Smooth muscle cell (in vitro differentiated cells): ENCODE results near the gene CCDC92B. TPM values are rescaled to one million over a fixed set of nuclear protein-coding genes. Genes with fewer than 3 reads are reported as not detected.

Experiments used
- DNase-seq: peaks from one replicate; lab custom pipeline; 2025; ENCODE audit not compliant: unreplicated experiment; lab: John Stamatoyannopoulos, UW
- H2AFZ ChIP-seq: fragments of 200-600 bp; sonication (generic); 2 replicates; pipeline ENCODE4 v1.6.0; 2016; ENCODE audit warnings: antibody characterized with exemption, low read depth, mild to moderate bottlenecking
- H3F3A ChIP-seq: fragments of 200-600 bp; sonication (generic); 2 replicates; pipeline ENCODE4 v1.6.0; 2017; ENCODE audit warnings: antibody characterized with exemption, low read depth
- H3K27ac ChIP-seq: fragments of 200-600 bp; sonication (generic); 2 replicates; pipeline ENCODE4 v1.5.1; 2016; ENCODE audit warnings: low read depth, mild to moderate bottlenecking
- H3K27me3 ChIP-seq: fragments of 200-600 bp; sonication (generic); 2 replicates; pipeline ENCODE4 v1.6.1; 2016; ENCODE audit warnings: low read depth, mild to moderate bottlenecking
- H3K36me3 ChIP-seq: fragments of 200-600 bp; sonication (generic); 2 replicates; pipeline ENCODE4 v1.5.1; 2016; ENCODE audit warnings: low read depth
- H3K4me1 ChIP-seq: fragments of 200-600 bp; sonication (generic); 2 replicates; pipeline ENCODE4 v1.5.1; 2016; ENCODE audit warnings: low read depth
- H3K4me2 ChIP-seq: fragments of 200-600 bp; sonication (generic); 2 replicates; pipeline ENCODE4 v1.6.0; 2016; ENCODE audit warnings: mild to moderate bottlenecking
- H3K4me3 ChIP-seq: fragments of 200-600 bp; sonication (generic); 2 replicates; pipeline ENCODE4 v1.5.1; 2016; ENCODE audit warnings: mild to moderate bottlenecking
- H3K79me2 ChIP-seq: fragments of 200-600 bp; sonication (generic); 2 replicates; pipeline ENCODE4 v1.6.0; 2016; ENCODE audit warnings: low read depth, mild to moderate bottlenecking
- H3K9ac ChIP-seq: fragments of 200-600 bp; sonication (generic); 2 replicates; pipeline ENCODE4 v1.6.0; 2016; ENCODE audit warnings: low read depth
- H3K9me3 ChIP-seq: fragments of 200-600 bp; sonication (generic); replicated peaks from 2 replicates; pipeline ENCODE4 v1.5.1; 2016; ENCODE audit warnings: low read depth
- H4K20me1 ChIP-seq: fragments of 200-600 bp; sonication (generic); 2 replicates; pipeline ENCODE4 v1.6.0; 2016; ENCODE audit warnings: low read depth
- CTCF ChIP-seq: fragments of 200-600 bp; sonication (generic); IDR thresholded peaks from 2 replicates; pipeline ENCODE4 v1.5.1; 2017; ENCODE audit warnings: borderline replicate concordance, mild to moderate bottlenecking, antibody characterized with exemption; ENCODE audit not compliant: insufficient read depth, poor library complexity, severe bottlenecking
- WGBS: methylation state at CpG from one replicate; pipeline ENCODE4 v1.1.7; 2016; ENCODE audit warnings: low lambda C conversion rate; 5-methylcytosine and 5-hydroxymethylcytosine counted together
- polyA plus RNA-seq: library from polyadenylated mRNA; unstranded; fragments of >200 nt; fragmentation: Nextera tagmentation; extraction: Ambion mirVana; gene quantifications from 2 replicates; pipeline ENCODE4 v1.2.1, GENCODE V29; 2016
- total RNA-seq: library from RNA; depleted of rRNA; stranded (reverse); fragments of >200 nt; gene quantifications from 2 replicates; pipeline ENCODE4 v1.2.3, GENCODE V29; 2014

Gene CCDC92B
- total and polyA plus RNA-seq, 2 experiments from 2014 or later, result not detected

DNA sequence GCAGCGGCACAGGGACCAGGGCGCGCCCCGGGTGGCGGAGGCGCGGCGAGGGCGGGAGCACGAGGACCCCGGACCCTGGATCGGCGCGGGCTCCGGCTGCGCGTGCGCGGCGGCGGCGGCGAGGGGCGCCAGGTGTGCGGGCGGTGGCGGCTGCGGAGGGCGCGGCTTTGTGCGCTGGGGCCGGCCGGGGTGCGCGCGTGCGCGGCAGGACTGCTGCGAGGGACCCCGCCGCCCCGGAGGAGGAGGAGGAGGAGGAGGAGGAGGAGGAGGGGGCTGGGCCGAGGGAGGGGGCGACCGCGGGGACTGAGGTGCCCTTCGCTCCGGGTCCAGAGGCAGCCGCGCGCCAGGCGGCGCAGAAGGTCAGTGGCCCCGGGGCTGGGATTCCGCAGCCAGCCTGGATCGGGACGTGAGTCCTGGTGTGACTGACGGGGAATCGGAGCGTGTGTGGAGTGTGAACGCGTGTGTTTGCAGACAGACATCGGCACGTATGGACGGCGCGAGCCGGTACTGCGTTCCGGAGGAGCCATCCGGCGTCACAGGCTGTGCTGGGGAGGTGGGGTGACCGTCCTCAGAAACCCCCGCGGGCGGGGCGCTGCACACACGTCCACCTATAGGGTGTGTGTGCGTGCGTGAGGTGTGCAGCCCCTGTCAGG, 27.3 kb upstream of the CCDC92B start:
- Histone ChIP-seq H3K27me3 (peaks cover 55% of the 10 kb centered on the region), H4K20me1 (no peaks in the 10 kb centered on the region), H3F3A (no peaks in the 10 kb centered on the region), H3K4me3 (peak overlapping the region; percentile 47), H3K79me2 (no peaks in the 10 kb centered on the region), H3K9ac (no peak overlapping the region), H2AFZ (no peak overlapping the region), H3K4me1 (no peaks in the 10 kb centered on the region), H3K9me3 (no peaks in the 10 kb centered on the region), H3K4me2 (peak overlapping the region; percentile 84), H3K27ac (no peak overlapping the region), H3K36me3 (no peaks in the 10 kb centered on the region)
- no peak for TF ChIP-seq CTCF
- under 1% methylated on average over 37 of the region's 80 CpGs for WGBS
- DNase-seq, result no peak

- Histone ChIP-seq H3K27ac (no peak overlapping the region), H2AFZ (no peak overlapping the region), H3K36me3 (no peaks in the 10 kb centered on the region), H3K9ac (no peak overlapping the region), H3K9me3 (no peaks in the 10 kb centered on the region), H4K20me1 (no peaks in the 10 kb centered on the region), H3K79me2 (no peaks in the 10 kb centered on the region), H3K27me3 (peaks cover 55% of the 10 kb centered on the region), H3K4me1 (no peaks in the 10 kb centered on the region), H3K4me3 (no peak overlapping the region), H3F3A (no peaks in the 10 kb centered on the region), H3K4me2 (no peak overlapping the region)
- no peak for TF ChIP-seq CTCF
- DNase-seq, result no peak
- 76% methylated on average over 6 of the region's 6 CpGs for WGBS
Observed at GRCh38 chr17:2775206-2775605, 25.8 kb upstream of the CCDC92B start.

DNA sequence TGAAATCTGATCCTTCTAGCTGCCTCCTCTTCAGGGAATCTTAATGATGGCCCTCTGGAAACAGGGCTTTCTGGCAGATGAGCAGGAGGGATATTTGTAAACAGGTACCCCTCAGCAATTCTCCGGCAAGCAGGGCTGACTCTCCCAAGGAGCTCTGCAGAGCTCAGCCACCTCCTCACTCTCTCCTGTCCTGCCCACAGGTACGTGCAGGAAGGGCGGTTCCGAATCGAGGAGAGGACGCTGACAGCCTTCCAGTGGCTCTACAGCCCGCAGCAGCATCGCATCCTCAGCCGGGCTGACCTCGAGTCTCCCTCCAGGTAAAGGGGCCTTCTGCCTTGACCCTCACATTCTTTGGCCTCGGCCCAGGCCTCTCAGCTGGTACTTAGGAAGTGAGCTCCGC, 20.7 kb upstream of the CCDC92B start:
- TF ChIP-seq CTCF, result no peak
- H3K9me3 ChIP-seq, result no peaks in the 10 kb centered on the region
- H4K20me1 ChIP-seq, result no peaks in the 10 kb centered on the region
- H3K4me2 ChIP-seq, result no peak overlapping the region
- WGBS, result 91% methylated on average over 12 of the region's 12 CpGs
- H3K4me3 ChIP-seq, result no peak overlapping the region
- H3F3A ChIP-seq, result no peaks in the 10 kb centered on the region
- H3K9ac ChIP-seq, result no peak overlapping the region
- peaks cover 19% of the 10 kb centered on the region for H3K27me3 ChIP-seq
- no peaks in the 10 kb centered on the region for H3K36me3 ChIP-seq
- no peaks in the 10 kb centered on the region for H3K4me1 ChIP-seq
- no peaks in the 10 kb centered on the region for H3K79me2 ChIP-seq
- H3K27ac ChIP-seq, result no peak overlapping the region
- H2AFZ ChIP-seq, result no peak overlapping the region
- DNase-seq, result no peak

DNA sequence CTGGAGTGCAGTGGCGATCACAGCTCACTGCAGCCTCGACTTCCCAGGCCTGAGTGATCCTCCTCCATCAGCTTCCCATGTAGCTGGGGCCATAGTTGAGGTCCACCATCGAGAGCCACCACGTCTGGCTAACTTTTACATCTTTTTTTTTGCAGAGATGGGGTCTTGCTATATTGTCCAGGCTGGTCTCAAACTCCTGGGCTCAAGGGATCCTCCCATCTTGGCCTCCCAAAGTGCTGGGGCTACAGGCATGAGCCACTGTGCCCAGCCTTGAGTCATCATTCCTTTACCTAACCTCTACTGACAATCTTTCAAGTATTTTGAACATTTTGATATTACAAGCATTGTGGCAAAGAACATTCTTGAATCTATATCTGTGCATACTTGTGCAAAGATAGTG, 9.4 kb upstream of the CCDC92B start:
- peaks cover 56% of the 10 kb centered on the region for H3K27me3 ChIP-seq
- no peak overlapping the region for H3K4me2 ChIP-seq
- no peaks in the 10 kb centered on the region for H3K79me2 ChIP-seq
- no peaks in the 10 kb centered on the region for H3K36me3 ChIP-seq
- 82% methylated on average over 4 of the region's 4 CpGs for WGBS
- H3K9me3 ChIP-seq, result no peaks in the 10 kb centered on the region
- no peaks in the 10 kb centered on the region for H3F3A ChIP-seq
- no peak overlapping the region for H3K4me3 ChIP-seq
- no peak overlapping the region for H2AFZ ChIP-seq
- no peak overlapping the region for H3K9ac ChIP-seq
- TF ChIP-seq CTCF, result no peak
- no peak for DNase-seq
- H3K4me1 ChIP-seq, result no peaks in the 10 kb centered on the region
- no peak overlapping the region for H3K27ac ChIP-seq
- no peaks in the 10 kb centered on the region for H4K20me1 ChIP-seq
